ENCODE results near the gene RMDN2.

The RMDN2 gene

GRCh38 chr2:37907501-37908225, 17.4 kb upstream of the RMDN2 start:
- no peak for TF ChIP-seq CTCF (IDR thresholded peaks at IDR 0.05; ENCODE audit: insufficient read depth, low read depth, low read length, missing control alignments)
- DNase-seq (ENCODE audit: low read depth), result no peak
- H3K4me3 ChIP-seq (ENCODE audit: low read depth, low read length), result no peak overlapping the region

- no peak overlapping the region for H3K4me3 ChIP-seq (ENCODE audit: low read depth, low read length)
- no peak for DNase-seq (ENCODE audit: low read depth)
- no peak for TF ChIP-seq CTCF (IDR thresholded peaks at IDR 0.05; ENCODE audit: insufficient read depth, low read depth, low read length, missing control alignments)
These were observed 13.7 kb upstream of the RMDN2 start for GRCh38 chr2:37911296-37911873.

GRCh38 chr2:37912056-37912455, 13.0 kb upstream of the RMDN2 start:
- TF ChIP-seq CTCF (IDR thresholded peaks at IDR 0.05; ENCODE audit: insufficient read depth, low read depth, low read length, missing control alignments), result no peak
- no peak overlapping the region for H3K4me3 ChIP-seq (ENCODE audit: low read depth, low read length)
- DNase-seq (ENCODE audit: low read depth), result no peak

GRCh38 chr2:37912616-37913015, 12.5 kb upstream of the RMDN2 start:
- DNase-seq (ENCODE audit: low read depth), result no peak
- no peak for TF ChIP-seq CTCF (IDR thresholded peaks at IDR 0.05; ENCODE audit: insufficient read depth, low read depth, low read length, missing control alignments)
- no peak overlapping the region for H3K4me3 ChIP-seq (ENCODE audit: low read depth, low read length)

GRCh38 chr2:37914340-37914739, 10.7 kb upstream of the RMDN2 start:
- no peak for DNase-seq (ENCODE audit: low read depth)
- no peak for TF ChIP-seq CTCF (IDR thresholded peaks at IDR 0.05; ENCODE audit: insufficient read depth, low read depth, low read length, missing control alignments)
- H3K4me3 ChIP-seq (ENCODE audit: low read depth, low read length), result no peak overlapping the region

GRCh38 chr2:37915773-37916172, 9.3 kb upstream of the RMDN2 start:
- TF ChIP-seq CTCF (IDR thresholded peaks at IDR 0.05; ENCODE audit: insufficient read depth, low read depth, low read length, missing control alignments), result no peak
- DNase-seq (ENCODE audit: low read depth), result no peak
- H3K4me3 ChIP-seq (ENCODE audit: low read depth, low read length), result no peak overlapping the region

Measured in GM12865 (cell line).